Hepatic stellate cell (primary cell): Measurements from ENCODE around the gene CACNA2D3.

Source experiments
- DNase-seq: peaks from one replicate; pipeline ENCODE4 v3.0.0; 2011; ENCODE audit warnings: low spot score

The CACNA2D3 gene

DNA sequence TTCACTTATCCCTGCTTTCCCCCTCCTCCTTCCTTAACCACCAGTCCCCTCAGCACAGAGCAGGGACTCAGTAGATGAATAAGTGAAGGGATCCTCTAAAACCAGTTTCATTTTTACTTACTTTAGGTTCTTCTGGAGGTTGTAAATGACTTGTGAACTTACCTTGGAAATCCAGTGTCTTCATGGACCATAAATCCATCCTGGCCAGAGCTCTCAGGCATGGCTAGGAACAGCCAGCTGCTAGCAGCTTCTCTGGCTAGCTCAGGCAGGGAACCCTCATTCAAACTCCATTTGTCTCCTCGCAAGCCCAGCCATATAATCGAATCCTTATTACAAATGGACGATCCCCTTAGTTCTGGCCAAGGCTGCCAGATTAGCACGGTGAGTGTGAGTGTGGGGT is 727.0 kb downstream of the CACNA2D3 start:
- DNase-seq = no peak

DNA sequence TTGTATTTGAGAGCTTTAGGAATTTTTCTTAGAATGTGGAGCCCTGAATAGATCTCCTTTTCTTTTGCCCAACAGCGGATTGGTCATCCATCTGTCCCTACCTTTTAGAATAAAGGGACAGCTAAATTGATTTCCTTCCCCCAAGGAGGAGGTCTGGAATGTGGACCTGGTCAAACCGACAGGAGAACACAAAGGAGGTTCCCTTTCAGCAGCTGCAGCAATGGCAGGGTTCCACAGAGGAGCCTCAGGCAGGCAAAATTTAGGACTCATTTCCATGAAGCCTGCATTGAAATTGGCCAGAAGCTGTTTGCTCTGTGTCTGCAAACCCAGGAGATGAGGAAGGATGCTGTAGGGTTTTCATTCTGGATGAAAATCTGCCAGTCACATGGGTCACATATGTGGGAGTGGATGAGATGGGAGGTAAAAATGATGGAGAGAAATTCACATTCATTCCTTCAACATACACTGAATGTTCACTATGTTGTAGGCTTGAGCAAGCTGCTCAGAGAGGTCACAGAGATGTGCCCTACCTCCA is 728.2 kb downstream of the CACNA2D3 start:
- no peak for DNase-seq

DNA sequence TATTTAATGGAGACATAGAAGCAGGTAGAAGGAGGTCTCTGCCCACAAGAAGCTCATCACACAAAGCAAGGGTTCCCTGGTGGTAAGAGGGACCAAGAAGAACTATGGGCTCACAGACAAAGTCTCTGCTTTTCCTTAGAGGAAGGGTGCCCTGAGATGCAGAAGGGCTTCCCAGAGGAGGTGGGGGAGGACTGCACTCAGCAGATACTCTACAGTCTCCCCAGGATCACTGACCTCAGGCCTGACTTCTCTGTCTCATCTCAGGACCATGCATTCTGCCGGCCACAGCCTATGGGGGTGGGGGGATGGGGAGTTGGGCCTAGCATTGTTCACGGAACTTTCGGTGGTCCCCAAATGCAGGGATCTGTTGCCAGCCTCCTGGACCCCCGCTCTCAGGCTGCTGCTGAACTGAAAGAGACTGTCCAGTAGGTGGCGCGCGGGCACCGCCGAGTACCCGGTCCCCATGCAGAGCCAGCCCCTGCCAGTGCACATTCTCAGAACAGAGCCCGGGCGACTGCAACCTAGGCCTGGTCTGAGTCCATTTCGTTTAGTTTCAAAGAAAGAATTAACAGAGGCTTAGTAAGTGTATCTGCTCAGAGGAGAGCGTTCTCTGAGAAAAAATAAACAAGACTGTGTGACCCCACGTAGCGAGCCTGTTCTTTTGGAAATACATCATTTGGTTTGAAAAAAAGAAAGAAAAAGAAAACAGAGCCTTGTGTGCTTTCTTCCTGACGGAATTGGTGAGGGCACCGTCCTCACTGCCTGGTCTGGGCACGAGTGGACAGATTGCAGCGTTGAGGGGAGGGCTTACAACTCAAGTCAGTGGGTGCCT is 731.4 kb downstream of the CACNA2D3 start:
- DNase-seq = peak; percentile 82

DNA sequence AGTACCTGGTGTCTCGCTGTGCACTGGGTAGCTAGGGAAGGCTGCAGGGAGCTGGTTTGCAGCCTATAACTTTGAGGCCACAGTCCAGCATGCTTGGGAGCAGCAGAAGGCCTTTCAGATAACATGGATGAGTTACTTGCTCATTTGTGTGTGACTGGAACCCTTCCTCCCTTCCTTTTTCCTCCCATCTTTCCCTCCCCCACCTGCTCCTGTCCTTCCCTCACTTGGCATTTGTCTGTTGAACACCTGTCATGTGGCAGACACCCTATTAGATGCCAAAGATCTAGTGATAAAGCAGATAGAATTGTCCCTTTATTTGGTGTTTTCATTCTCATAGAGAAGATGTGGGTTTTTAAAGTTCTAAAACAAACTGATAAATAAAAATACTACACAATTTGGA is 733.9 kb downstream of the CACNA2D3 start:
- no peak for DNase-seq

DNA sequence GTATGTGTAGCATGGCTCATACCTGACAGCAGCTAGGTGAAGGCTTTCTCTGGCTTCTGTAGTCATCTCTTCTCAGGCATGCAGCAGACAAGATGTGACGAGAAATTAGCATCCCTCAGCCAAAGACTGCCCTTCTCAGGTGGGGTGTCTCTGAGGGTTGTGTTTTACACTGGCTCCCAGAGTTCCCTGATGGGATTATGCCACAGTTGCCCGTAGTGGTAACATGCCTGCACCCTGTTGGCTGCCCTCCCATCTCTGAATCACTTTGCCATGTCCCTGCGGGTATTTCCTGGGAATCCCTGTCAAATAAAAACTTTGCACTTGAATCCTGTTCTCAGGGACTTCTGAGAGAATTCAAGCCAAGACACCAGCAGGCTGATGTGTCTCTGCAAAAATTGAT is 735.0 kb downstream of the CACNA2D3 start:
- DNase-seq = no peak

GRCh38 chr3:54858093-54858785 is 735.9 kb downstream of the CACNA2D3 start:
- no peak for DNase-seq

DNA sequence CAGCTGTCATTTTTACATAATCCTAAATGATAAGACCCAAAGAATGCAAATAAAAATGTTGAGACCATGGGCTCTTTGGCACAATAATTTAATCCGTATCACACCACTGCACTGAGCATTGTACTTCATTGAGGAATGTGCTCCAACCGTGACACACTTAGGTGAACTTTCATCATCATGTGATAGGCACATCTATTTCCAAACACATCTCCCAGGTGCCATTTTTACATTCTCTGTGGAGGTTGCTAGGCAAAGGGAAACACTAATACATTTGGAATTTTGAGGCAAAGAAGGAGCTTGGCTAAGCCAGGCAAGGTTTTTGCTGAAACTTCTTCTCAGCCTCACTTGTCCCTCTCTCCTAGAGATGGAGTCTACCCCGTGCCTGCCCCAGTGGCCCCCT is 736.8 kb downstream of the CACNA2D3 start:
- peak; percentile 35 for DNase-seq

DNA sequence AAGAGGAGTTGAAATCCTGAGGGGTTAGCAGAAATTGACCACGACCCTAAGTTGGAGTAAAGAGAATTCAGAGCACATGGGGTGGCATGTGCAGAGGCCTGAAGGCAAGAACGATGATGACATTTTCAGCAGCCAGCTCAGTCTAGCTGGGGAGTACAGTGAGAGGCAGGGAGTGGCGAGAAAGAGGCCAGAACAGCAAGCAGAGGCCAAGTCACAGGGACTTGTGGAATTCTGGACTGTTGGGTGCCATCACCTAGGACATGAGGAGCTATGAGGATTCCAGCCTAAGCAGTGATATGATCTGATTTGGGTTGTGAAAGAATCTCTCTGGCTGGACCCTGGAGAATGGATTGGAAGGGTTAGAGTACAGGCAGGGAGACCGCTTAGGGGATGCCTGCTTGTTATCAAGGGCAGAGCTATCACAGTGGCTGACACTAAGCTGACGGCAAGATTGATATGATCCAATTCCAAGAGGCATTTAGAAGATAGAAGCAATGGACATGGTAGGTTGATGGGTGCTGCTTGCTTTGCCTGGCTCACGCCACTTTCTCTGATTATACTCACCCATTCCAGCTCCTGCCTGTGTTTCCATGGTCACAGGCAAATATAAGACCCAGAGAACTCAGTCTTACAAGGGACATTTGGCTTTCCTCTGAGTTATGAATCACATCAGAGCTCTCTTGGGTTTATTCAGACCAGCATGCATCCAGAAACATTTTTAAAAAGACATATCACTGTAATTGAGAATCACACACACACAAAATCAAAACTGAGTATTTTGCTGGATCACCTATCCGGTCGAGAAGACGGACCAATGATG is 739.1 kb downstream of the CACNA2D3 start:
- peak; percentile 18 for DNase-seq

DNA sequence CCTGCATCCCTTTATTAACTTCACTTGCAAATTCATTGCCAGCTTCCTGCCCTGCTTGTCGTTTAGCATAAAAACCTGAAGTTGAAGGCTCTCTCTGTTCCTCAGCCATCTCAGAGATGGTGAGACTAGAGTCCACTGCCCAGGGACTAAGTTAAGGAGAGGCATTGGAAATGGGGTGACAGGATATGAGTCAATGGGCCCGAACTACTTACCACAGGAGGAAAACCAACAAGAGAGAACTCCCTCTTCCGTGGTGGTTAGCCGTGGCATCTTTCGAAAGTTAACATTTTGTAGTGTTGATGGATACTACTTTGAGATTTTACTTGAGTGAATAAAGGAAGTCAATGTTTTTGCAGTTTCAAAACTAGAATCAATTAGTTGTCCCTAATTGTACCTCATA is 740.2 kb downstream of the CACNA2D3 start:
- DNase-seq = no peak

GRCh38 chr3:54863366-54863765 is 741.0 kb downstream of the CACNA2D3 start:
- no peak for DNase-seq

DNA sequence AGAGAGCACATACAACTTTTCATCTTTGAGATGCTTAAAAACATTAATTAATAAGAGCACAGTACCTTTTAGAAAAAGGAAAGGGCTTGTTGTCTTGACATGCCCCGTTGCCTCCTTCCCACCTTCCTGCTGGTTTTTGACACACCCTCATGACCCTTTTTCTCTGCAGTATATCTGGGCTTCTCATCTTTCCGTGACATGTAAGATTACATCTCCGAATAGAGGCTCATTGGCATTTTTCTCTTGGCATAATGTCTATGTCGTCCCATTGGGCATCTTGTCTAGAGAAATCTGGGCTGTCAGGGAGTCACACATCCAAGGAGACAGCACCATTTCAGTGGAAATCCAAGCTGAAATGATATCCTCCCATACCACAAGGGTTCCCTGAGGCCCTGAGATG is 741.4 kb downstream of the CACNA2D3 start:
- DNase-seq = no peak

- no peak for DNase-seq
These were observed 743.0 kb downstream of the CACNA2D3 start for GRCh38 chr3:54865316-54865715.

DNA sequence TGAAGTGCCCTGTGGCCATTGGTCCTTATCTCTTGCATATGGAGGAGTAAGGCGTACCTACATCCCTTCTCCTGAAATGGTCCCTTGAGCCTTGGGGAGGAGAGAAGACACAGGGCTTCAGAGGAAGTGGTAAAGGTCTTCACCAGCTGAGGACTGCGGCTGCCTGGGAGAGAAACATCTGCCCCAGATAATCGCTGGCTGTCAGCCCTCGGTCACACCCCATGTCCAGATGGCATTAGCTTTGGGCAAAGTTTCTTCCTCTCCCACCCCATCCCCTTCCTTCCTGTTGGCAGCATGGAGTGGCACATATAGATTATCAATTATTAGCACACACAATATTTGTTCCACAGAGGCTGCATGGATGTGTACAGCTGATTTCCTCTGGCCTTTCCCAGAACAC is 743.9 kb downstream of the CACNA2D3 start:
- no peak for DNase-seq

GRCh38 chr3:54870423-54870822 is 748.1 kb downstream of the CACNA2D3 start:
- DNase-seq = peak; percentile 83

DNA sequence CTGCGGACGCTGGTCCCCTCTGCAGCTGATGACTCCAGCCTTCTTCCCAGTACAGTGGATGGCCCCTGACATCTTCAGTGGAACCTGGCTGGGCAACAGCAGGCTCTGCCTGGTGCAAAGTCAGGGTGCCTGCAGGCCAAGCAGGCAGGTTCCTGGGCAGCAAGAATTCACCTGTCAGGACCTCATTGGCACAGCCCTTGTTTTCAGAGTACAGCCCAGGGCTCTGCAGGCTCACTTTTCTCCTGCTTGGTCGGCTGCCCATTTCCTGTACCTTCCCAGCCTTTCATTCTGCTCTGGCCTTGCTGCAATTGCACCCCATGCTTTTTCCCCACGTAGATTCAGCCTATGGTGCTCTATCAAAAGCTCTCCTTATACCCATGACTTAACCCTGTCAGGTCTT is 749.5 kb downstream of the CACNA2D3 start:
- no peak for DNase-seq

DNA sequence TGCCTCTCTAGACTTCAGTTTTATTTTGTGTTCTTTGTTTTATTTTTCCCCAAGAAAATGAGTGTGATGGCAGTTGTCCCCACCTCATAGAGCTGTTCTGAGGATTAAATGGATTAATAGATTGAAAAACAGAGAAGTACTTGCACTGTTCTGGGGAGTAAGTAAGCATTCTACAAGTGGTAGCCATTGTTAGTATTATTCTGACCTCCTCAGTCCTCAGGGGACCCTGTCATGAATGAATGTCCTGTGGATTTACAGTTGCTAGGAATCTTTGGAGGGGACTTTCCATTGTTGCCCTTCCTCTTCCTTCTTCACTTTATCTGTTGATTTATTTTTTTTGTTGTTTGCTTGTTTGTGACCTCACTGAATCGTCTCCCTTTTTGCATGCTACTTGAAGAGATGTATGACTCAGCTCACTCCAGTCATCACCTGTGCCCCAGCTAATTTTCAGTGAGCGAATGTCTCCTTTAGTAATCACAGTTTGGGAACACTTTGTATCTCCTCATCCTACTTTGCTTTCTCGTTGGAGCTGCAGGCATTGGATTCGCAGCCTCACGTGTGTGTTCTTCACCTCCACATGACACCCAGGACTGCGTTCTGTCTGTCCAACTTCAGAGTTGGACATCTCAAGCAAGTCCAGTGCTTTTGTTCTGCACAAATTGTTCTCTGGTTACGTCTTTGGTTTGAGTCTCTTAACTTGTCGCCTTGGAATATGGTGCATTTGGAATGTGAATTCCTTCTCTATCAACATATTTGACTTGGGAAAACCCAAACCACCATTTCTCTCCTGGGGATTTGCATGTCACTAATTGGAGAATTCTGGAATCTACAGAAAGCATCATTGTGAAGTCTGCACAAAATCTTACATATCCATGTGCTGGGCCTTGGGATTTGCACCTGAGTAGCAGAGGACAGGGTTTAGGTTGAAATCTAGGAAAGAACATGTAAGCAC is 751.0 kb downstream of the CACNA2D3 start:
- no peak for DNase-seq

- no peak for DNase-seq
These were observed 752.6 kb downstream of the CACNA2D3 start for GRCh38 chr3:54874816-54875556.

DNA sequence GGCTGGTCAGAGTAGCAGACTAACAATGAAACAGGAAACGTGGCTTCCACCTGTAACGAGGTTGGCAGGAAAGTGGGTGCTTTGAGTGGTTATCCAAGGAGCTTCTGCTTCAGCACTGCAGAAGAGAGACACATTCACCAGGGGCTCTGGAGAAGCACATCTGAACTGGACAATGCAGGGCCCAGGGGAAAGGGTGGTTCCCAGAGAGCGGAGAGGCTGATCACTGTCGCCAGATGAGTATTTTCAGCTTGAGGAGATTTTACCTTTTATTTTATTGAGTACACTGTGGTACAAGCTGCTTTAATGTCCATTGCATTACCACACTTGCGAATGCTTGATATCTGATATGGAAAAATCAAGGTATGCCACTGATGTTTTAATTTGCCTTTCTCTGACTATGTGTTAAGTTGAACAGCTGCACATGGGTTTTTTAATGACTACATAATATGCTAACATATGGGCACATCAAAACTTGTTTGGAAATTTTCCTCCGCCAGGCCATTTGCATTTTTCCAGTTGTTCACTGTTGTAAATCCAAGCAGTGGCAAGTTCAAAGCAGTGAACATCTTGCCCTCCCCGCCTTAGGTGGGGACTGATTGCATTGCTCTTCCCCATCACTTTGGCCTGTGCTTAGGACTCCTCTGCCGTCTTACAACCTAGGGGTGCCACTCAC is 753.4 kb downstream of the CACNA2D3 start:
- DNase-seq = no peak

GRCh38 chr3:54876694-54877093 is 754.3 kb downstream of the CACNA2D3 start:
- no peak for DNase-seq

DNA sequence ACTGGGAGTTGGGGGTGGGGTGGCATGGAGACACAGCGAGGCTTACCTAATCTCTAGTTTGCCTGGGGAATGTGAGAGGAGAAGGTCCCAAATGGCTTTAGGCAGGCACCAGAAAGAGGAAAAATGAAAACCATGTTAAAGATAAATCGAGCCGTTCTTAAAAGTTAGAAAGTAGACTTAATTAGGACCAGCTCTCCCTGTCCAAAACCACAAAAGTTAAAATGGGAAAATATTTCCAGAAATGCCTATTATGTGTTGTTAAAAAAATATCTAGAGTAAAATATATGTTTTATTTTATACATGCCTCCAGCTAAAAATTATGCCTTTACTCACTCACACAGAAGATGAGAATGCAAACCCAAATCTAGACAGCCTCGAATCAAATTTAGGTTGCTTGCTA is 755.4 kb downstream of the CACNA2D3 start:
- no peak for DNase-seq
